ENCODE data around the gene CDC5L. TPM values are rescaled to one million over a fixed set of nuclear protein-coding genes. Genes with fewer than 3 reads are reported as not detected.

CDC5L gene
- total RNA-seq, 1 experiment from 2014 or later = 43.9 TPM

- ChIA-PET CTCF (no interaction called here), POLR2A (ENCODE audit: low non-redundant PET) (no interaction called here)
- DNase-seq (ENCODE audit: low spot score) = no peak
- no TSS peak for BruUV-seq (replicated peaks)
- no peaks in the 10 kb centered on the region for H3K4me1 ChIP-seq (ENCODE audit: insufficient read depth, low read length, poor library complexity, severe bottlenecking)
- no peaks in the 10 kb centered on the region for H3K9me3 ChIP-seq (ENCODE audit: low read depth, low read length, poor library complexity, severe bottlenecking)
- H3K36me3 ChIP-seq (ENCODE audit: insufficient read depth, low read length, poor library complexity, severe bottlenecking) = no peaks in the 10 kb centered on the region
- H3K27ac ChIP-seq (ENCODE audit: low read depth, low read length, poor library complexity, severe bottlenecking) = no peak overlapping the region
- H3K4me3 ChIP-seq (ENCODE audit: low read depth, low read length, poor library complexity, severe bottlenecking) = no peak overlapping the region
- intact Hi-C loops (cut with micrococcal nuclease; ENCODE audit: unreplicated experiment) = no loop called here
- H3K27me3 ChIP-seq (replicated peaks; ENCODE audit: insufficient read depth, low read depth, low read length, poor library complexity) = no peaks in the 10 kb centered on the region
- no peak for TF ChIP-seq EZH2 (IDR thresholded peaks at IDR 0.05; ENCODE audit: borderline replicate concordance, low read depth, low read length, poor library complexity, severe bottlenecking)
- TF ChIP-seq CTCF (conservative IDR thresholded peaks at IDR 0.05; ENCODE audit: low read depth, low read length) = no peak
Measured at GRCh38 chr6:44493593-44493992, 106.1 kb downstream of the CDC5L start.

- intact Hi-C loops (cut with micrococcal nuclease; ENCODE audit: unreplicated experiment) = no loop called here
- BruUV-seq (replicated peaks) = no TSS peak
- no peak overlapping the region for H3K4me3 ChIP-seq (ENCODE audit: low read depth, low read length, poor library complexity, severe bottlenecking)
- no peaks in the 10 kb centered on the region for H3K4me1 ChIP-seq (ENCODE audit: insufficient read depth, low read length, poor library complexity, severe bottlenecking)
- no peaks in the 10 kb centered on the region for H3K36me3 ChIP-seq (ENCODE audit: insufficient read depth, low read length, poor library complexity, severe bottlenecking)
- no peak overlapping the region for H3K27ac ChIP-seq (ENCODE audit: low read depth, low read length, poor library complexity, severe bottlenecking)
- CTCF ChIA-PET = no interaction called here
- DNase-seq (ENCODE audit: low spot score) = no peak
- POLR2A ChIA-PET (ENCODE audit: low non-redundant PET) = no interaction called here
- H3K9me3 ChIP-seq (ENCODE audit: low read depth, low read length, poor library complexity, severe bottlenecking) = no peaks in the 10 kb centered on the region
- TF ChIP-seq CTCF (conservative IDR thresholded peaks at IDR 0.05; ENCODE audit: low read depth, low read length) (no peak), EZH2 (IDR thresholded peaks at IDR 0.05; ENCODE audit: borderline replicate concordance, low read depth, low read length, poor library complexity, severe bottlenecking) (no peak)
- H3K27me3 ChIP-seq (replicated peaks; ENCODE audit: insufficient read depth, low read depth, low read length, poor library complexity) = no peaks in the 10 kb centered on the region
Measured at GRCh38 chr6:44494011-44494501, 106.5 kb downstream of the CDC5L start.

- H3K27me3 ChIP-seq (replicated peaks; ENCODE audit: insufficient read depth, low read depth, low read length, poor library complexity) = no peaks in the 10 kb centered on the region
- no peak overlapping the region for H3K4me3 ChIP-seq (ENCODE audit: low read depth, low read length, poor library complexity, severe bottlenecking)
- H3K4me1 ChIP-seq (ENCODE audit: insufficient read depth, low read length, poor library complexity, severe bottlenecking) = no peaks in the 10 kb centered on the region
- no peaks in the 10 kb centered on the region for H3K36me3 ChIP-seq (ENCODE audit: insufficient read depth, low read length, poor library complexity, severe bottlenecking)
- ChIA-PET POLR2A (ENCODE audit: low non-redundant PET) (no interaction called here), CTCF (no interaction called here)
- DNase-seq (ENCODE audit: low spot score) = no peak
- TF ChIP-seq CTCF (conservative IDR thresholded peaks at IDR 0.05; ENCODE audit: low read depth, low read length) = no peak
- no peak for TF ChIP-seq EZH2 (IDR thresholded peaks at IDR 0.05; ENCODE audit: borderline replicate concordance, low read depth, low read length, poor library complexity, severe bottlenecking)
- H3K9me3 ChIP-seq (ENCODE audit: low read depth, low read length, poor library complexity, severe bottlenecking) = no peaks in the 10 kb centered on the region
- H3K27ac ChIP-seq (ENCODE audit: low read depth, low read length, poor library complexity, severe bottlenecking) = no peak overlapping the region
- intact Hi-C loops (cut with micrococcal nuclease; ENCODE audit: unreplicated experiment) = no loop called here
- no TSS peak for BruUV-seq (replicated peaks)
Measured at GRCh38 chr6:44495036-44495901, 107.8 kb downstream of the CDC5L start.

Data from A673 (cell line).